NB4 (cell line): Measurements from ENCODE around the gene CHCT1.

Source experiments
- CTCF ChIP-seq: IDR thresholded peaks from one replicate; pipeline ENCODE4 v1.5.1; 2012; ENCODE audit warnings: low read depth, low read length
- MAX ChIP-seq: IDR thresholded peaks from 2 replicates; pipeline ENCODE4 v1.6.1; 2011; ENCODE audit warnings: low read depth, low read length

GRCh38 chr17:60435244-60436167 lies 13.2 kb downstream of the CHCT1 start:
- TF ChIP-seq CTCF (peak; percentile 73), MAX (peak; percentile 81)
